Fibroblast of lung (primary cell): ENCODE data around the gene CLDN8. TPM values are rescaled to one million over a fixed set of nuclear protein-coding genes. Genes with fewer than 3 reads are reported as not detected.
A peak's percentile ranks its signal among the peaks of the same experiment; 100 is the strongest.

ENCODE experiments used
- DNase-seq, 2 donors: peaks; one replicate each; pipeline versions ENCODE4 v3.0.0 to v3.0.0-alpha.2; 2010; ENCODE audit warnings: low read depth in 2 of 2
- H2AFZ ChIP-seq: 2 replicates; pipeline ENCODE4 v1.5.1; 2012; ENCODE audit warnings: low read length, control low read depth, inconsistent platforms
- H3K27ac ChIP-seq: 2 replicates; pipeline ENCODE4 v1.5.1; 2011; ENCODE audit warnings: low read length, control low read depth; ENCODE audit not compliant: insufficient read depth
- H3K27me3 ChIP-seq: 2 replicates; pipeline ENCODE4 v1.5.1; 2011; ENCODE audit warnings: mild to moderate bottlenecking, low read length; ENCODE audit not compliant: control insufficient read depth, insufficient read depth
- H3K36me3 ChIP-seq: 2 replicates; pipeline ENCODE4 v1.5.1; 2011; ENCODE audit warnings: low read length; ENCODE audit not compliant: control insufficient read depth, insufficient read depth
- H3K4me1 ChIP-seq: 2 replicates; pipeline ENCODE4 v1.5.1; 2011; ENCODE audit warnings: low read length; ENCODE audit not compliant: control insufficient read depth, insufficient read depth; ENCODE audit errors: extremely low read depth
- H3K4me2 ChIP-seq: 2 replicates; pipeline ENCODE4 v1.5.1; 2011; ENCODE audit warnings: low read length, control low read depth; ENCODE audit not compliant: insufficient read depth; ENCODE audit errors: extremely low read depth
- H3K4me3 ChIP-seq, 4 experiments: fragments of 200-600 bp in 1 of 4; sonication (generic) in 1 of 4; replicated peaks in 1 of 4; 2 replicates each; pipeline ENCODE4 v1.5.1; 2011 to 2016; ENCODE audit warnings: low read length in 4 of 4, low read depth in 3 of 4, mild to moderate bottlenecking in 3 of 4, control low read depth in 2 of 4, inconsistent platforms in 1 of 4, mixed read lengths in 1 of 4; ENCODE audit not compliant: insufficient read depth in 1 of 4; ENCODE audit errors: control extremely low read depth in 1 of 4
- H3K79me2 ChIP-seq: 2 replicates; pipeline ENCODE4 v1.5.1; 2012; ENCODE audit warnings: mild to moderate bottlenecking, low read length, inconsistent platforms; ENCODE audit not compliant: control insufficient read depth, insufficient read depth
- H3K9ac ChIP-seq: 2 replicates; pipeline ENCODE4 v1.5.1; 2011; ENCODE audit warnings: mild to moderate bottlenecking, low read length, control low read depth; ENCODE audit not compliant: insufficient read depth
- H3K9me3 ChIP-seq: 2 replicates; pipeline ENCODE4 v1.5.1; 2012; ENCODE audit warnings: low read depth, low read length; ENCODE audit not compliant: control insufficient read depth, insufficient read depth
- H4K20me1 ChIP-seq: 2 replicates; pipeline ENCODE4 v1.5.1; 2011; ENCODE audit warnings: low read length; ENCODE audit not compliant: control insufficient read depth, insufficient read depth; ENCODE audit errors: extremely low read depth
- EZH2 ChIP-seq: IDR thresholded peaks from 2 replicates; pipeline ENCODE4 v1.5.1; 2012; ENCODE audit warnings: low read length, control low read depth, mild to moderate bottlenecking; ENCODE audit errors: missing control alignments
- polyA minus RNA-seq: library from RNA; depleted of rRNA, polyadenylated mRNA; stranded (reverse); fragments of >200 nt; gene quantifications from 2 replicates; pipeline ENCODE4 v1.2.3, GENCODE V29; 2011; ENCODE audit warnings: low replicate concordance
- polyA plus RNA-seq, 2 donors: library from polyadenylated mRNA; depleted of rRNA in 1 of 2; stranded (reverse) in 1 of 2; unstranded in 1 of 2; fragments of >200 nt; gene quantifications; 2 replicates each; pipeline ENCODE4 v1.2.1, GENCODE V29; 2011 to 2012; ENCODE audit warnings: missing spikeins in 1 of 2
- total RNA-seq: library from RNA; depleted of rRNA; stranded (reverse); fragments of >200 nt; gene quantifications from 2 replicates; pipeline ENCODE4 v1.2.1, GENCODE V29; 2014
- TF ChIP-seq, protein P1 (sequence below), 2 donors: IDR thresholded peaks in 1 of 2; conservative IDR thresholded peaks in 1 of 2; 1 replicate in 1 of 2; 2 replicates in 1 of 2; pipeline ENCODE4 v1.5.1; 2011 to 2012; ENCODE audit warnings: low read length in 2 of 2, control low read depth in 1 of 2, inconsistent platforms in 1 of 2, low read depth in 1 of 2, mild to moderate bottlenecking in 1 of 2

CLDN8 gene
- total RNA-seq (not detected in 2 replicates), polyA plus RNA-seq (not detected in 2 replicates), polyA minus RNA-seq (not detected in 2 replicates)
- polyA plus RNA-seq (2012), result not detected in 2 replicates

DNA sequence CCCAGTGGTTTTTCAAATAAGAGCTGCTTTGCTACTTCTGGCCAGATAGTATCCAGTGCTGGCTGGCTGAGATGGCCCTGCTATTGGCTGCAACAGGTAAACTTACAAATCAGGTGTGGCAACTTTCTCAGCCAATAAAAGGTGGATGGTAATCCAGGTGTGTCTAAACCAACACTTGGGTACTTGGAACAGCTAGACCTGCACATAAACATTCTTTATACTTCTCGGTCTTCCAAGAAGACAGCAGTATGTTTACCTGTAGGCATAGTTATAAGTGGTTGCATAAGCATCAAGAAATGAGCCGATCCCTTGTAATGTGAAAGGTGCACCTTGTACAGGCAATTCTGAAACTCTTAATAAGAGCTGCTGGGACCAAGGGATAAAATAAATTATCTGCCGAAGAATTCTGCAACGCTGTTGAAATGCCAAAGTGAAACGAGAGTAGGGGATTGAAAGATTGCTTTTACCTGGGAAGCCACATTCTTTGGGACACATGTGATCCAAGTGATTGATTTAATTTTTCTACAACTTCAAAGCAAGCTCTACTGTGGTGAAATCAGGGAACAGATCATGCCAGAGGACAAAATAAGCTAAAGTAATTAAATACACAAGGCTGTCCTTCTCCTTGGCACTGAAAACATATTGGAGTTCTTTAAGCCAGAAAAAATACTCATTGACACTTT is at the start of gene CLDN8:
CLDN8 (minus strand) TSS at position 57 of the 683 bp plus-strand sequence. CDS start 172 bp downstream, outside the sequence.
- no peak for DNase-seq
- Histone ChIP-seq H3K27ac (no peak within 1 kb of the TSS), H3K4me1 (no peaks in the 10 kb centered on the region), H3K4me3 (no peak within 1 kb of the TSS), H3K9ac (no peak within 1 kb of the TSS), H3K9me3 (no peaks in the 10 kb centered on the region), H3K79me2 (no peaks in the 10 kb centered on the region), H4K20me1 (no peaks in the 10 kb centered on the region), H3K27me3 (no peaks in the 10 kb centered on the region), H3K4me2 (no peak within 1 kb of the TSS), H2AFZ (no peak within 1 kb of the TSS), H3K36me3 (no peaks in the 10 kb centered on the region)
- TF ChIP-seq, protein P1, sequence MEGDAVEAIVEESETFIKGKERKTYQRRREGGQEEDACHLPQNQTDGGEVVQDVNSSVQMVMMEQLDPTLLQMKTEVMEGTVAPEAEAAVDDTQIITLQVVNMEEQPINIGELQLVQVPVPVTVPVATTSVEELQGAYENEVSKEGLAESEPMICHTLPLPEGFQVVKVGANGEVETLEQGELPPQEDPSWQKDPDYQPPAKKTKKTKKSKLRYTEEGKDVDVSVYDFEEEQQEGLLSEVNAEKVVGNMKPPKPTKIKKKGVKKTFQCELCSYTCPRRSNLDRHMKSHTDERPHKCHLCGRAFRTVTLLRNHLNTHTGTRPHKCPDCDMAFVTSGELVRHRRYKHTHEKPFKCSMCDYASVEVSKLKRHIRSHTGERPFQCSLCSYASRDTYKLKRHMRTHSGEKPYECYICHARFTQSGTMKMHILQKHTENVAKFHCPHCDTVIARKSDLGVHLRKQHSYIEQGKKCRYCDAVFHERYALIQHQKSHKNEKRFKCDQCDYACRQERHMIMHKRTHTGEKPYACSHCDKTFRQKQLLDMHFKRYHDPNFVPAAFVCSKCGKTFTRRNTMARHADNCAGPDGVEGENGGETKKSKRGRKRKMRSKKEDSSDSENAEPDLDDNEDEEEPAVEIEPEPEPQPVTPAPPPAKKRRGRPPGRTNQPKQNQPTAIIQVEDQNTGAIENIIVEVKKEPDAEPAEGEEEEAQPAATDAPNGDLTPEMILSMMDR (conservative IDR thresholded peaks at IDR 0.05 in 1 of 2, IDR thresholded peaks at IDR 0.05 in 1 of 2; ENCODE audit: low read depth in 1 of 2, low read length in 2 of 2), result no peak
- no peak for TF ChIP-seq EZH2

DNA sequence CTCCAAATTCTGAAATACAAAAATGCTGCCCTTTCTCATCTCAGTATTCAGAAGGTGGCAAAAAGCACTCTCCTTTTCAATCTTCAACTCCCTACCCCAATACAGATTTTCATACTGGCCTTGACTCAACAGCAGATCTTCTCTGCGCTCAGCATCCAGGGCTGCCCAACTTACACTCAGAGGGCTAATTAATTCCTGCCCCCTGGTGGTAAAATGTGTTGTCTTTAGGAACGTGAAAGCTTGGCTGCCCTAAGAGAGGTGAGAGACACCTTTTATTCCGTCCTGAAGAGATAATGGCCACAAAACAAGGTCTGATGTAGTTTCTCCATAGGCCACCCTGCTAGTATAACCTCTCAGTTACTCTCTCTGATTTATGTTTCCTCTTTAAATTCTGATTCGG is 41.9 kb upstream of the CLDN8 start:
- Histone ChIP-seq H3K36me3 (no peaks in the 10 kb centered on the region), H3K27ac (no peak overlapping the region), H3K9me3 (no peaks in the 10 kb centered on the region), H3K4me3 (no peak overlapping the region), H3K9ac (no peak overlapping the region), H3K27me3 (no peaks in the 10 kb centered on the region), H2AFZ (no peak overlapping the region), H3K4me2 (no peak overlapping the region), H4K20me1 (no peaks in the 10 kb centered on the region), H3K4me1 (no peaks in the 10 kb centered on the region), H3K79me2 (no peaks in the 10 kb centered on the region)
- TF ChIP-seq, protein P1 (conservative IDR thresholded peaks at IDR 0.05 in 1 of 2, IDR thresholded peaks at IDR 0.05 in 1 of 2; ENCODE audit: low read depth in 1 of 2, low read length in 2 of 2), result peak in 1 of 2 donors; percentile 4
- no peak for TF ChIP-seq EZH2
- DNase-seq, result peak in 1 of 2 donors; percentile 9

DNA sequence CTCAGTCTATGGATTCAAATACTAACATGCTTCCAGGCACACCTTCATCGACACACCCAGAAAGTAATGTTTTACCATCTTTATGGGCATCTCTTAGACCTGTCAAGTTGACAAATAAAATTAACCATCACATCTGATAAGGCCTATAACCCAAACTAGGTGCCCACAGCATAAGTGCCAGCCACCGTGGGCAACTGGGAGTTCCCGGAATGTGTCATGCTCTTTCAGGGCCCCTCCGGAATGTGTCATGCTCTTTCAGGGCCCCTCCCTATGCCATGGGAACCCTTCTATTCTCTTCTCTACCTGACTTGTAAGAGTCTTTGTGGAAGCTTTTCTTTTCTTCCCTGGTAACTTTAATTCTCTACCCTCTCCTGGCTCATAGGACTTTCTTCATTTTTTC is 40.2 kb upstream of the CLDN8 start:
- Histone ChIP-seq H3K9me3 (no peaks in the 10 kb centered on the region), H3K27ac (no peak overlapping the region), H3K79me2 (no peaks in the 10 kb centered on the region), H3K27me3 (no peaks in the 10 kb centered on the region), H3K4me1 (no peaks in the 10 kb centered on the region), H3K9ac (no peak overlapping the region), H2AFZ (no peak overlapping the region), H4K20me1 (no peaks in the 10 kb centered on the region), H3K4me3 (no peak overlapping the region), H3K4me2 (no peak overlapping the region), H3K36me3 (no peaks in the 10 kb centered on the region)
- TF ChIP-seq EZH2, result no peak
- TF ChIP-seq, protein P1 (conservative IDR thresholded peaks at IDR 0.05 in 1 of 2, IDR thresholded peaks at IDR 0.05 in 1 of 2; ENCODE audit: low read depth in 1 of 2, low read length in 2 of 2), result no peak
- no peak for DNase-seq
